B cell (primary cell): ENCODE data around the gene SYT2. TPM values are rescaled to one million over a fixed set of nuclear protein-coding genes. Genes with fewer than 3 reads are reported as not detected.

Experiments used
- ATAC-seq: fragments of 200-7000 bp; cut with Tn5 transposase; one replicate; pipeline ENCODE4 v1.10.0; 2021; ENCODE audit warnings: low read depth, mild to moderate bottlenecking, moderate number of reproducible peaks, moderate library complexity
- CTCF ChIA-PET: fragments of 350-600 bp; sonication (Branson Sonifier 250); formaldehyde crosslinking; loops from one replicate; lab custom pipeline; 2021; ENCODE audit warnings: antibody characterized with exemption, inconsistent platforms; lab: Charles Lee
- POLR2A ChIA-PET: fragments of 350-600 bp; sonication (Branson Sonifier 250); formaldehyde crosslinking; loops from one replicate; lab custom pipeline; 2021; ENCODE audit warnings: antibody characterized with exemption; lab: Charles Lee
- DNase-seq: peaks from one replicate; pipeline ENCODE4 v3.0.0; 2013
- H2AFZ ChIP-seq: 2 replicates; pipeline ENCODE4 v1.6.1; 2012; ENCODE audit warnings: mild to moderate bottlenecking, low read depth, low read length; ENCODE audit not compliant: insufficient read depth, poor library complexity, severe bottlenecking
- H3K27ac ChIP-seq, 2 donors: 1 replicate in 1 of 2; 2 replicates in 1 of 2; pipeline ENCODE4 v1.5.1; 2012 to 2013; ENCODE audit warnings: low read length in 2 of 2, mild to moderate bottlenecking in 2 of 2, moderate library complexity in 1 of 2
- H3K27me3 ChIP-seq, 4 experiments: fragments of 200-600 bp in 1 of 4; sonication (generic) in 1 of 4; replicated peaks in 1 of 4; 1 replicate in 2 of 4; 2 replicates in 2 of 4; pipeline versions ENCODE4 v1.6.1 to v1.7.0; 2013 to 2016; ENCODE audit warnings: low read length in 3 of 4, mild to moderate bottlenecking in 2 of 4, mixed read lengths in 1 of 4, moderate library complexity in 1 of 4; ENCODE audit not compliant: insufficient read depth in 4 of 4, control insufficient read depth in 3 of 4; ENCODE audit errors: control extremely low read depth in 1 of 4
- H3K36me3 ChIP-seq, 2 experiments: replicated peaks in 1 of 2; 1 replicate in 1 of 2; 2 replicates in 1 of 2; pipeline versions ENCODE4 v1.6.1 to v1.7.1; 2013; ENCODE audit warnings: low read length in 1 of 2; ENCODE audit not compliant: insufficient read depth in 2 of 2, control insufficient read depth in 1 of 2; ENCODE audit errors: control extremely low read depth in 1 of 2, extremely low read depth in 1 of 2
- H3K4me1 ChIP-seq, 2 donors: fragments of 200-600 bp in 1 of 2; sonication (generic) in 1 of 2; 1 replicate in 1 of 2; 2 replicates in 1 of 2; pipeline versions ENCODE4 v1.5.1 to v1.6.1; 2013 to 2017; ENCODE audit warnings: low read length in 2 of 2; ENCODE audit not compliant: control insufficient read depth in 2 of 2, insufficient read depth in 2 of 2
- H3K4me2 ChIP-seq: replicated peaks from 2 replicates; pipeline ENCODE3; 2012; ENCODE audit warnings: mild to moderate bottlenecking, low read depth, low read length; ENCODE audit not compliant: poor library complexity, severe bottlenecking
- H3K4me3 ChIP-seq, 5 experiments: fragments of 200-600 bp in 1 of 5; sonication (generic) in 1 of 5; 1 replicate in 3 of 5; 2 replicates in 2 of 5; pipeline versions ENCODE4 v1.5.1 to v1.7.0; 2011 to 2016; ENCODE audit warnings: low read length in 4 of 5, mild to moderate bottlenecking in 4 of 5, low read depth in 2 of 5, control low read depth in 1 of 5, moderate library complexity in 1 of 5; ENCODE audit not compliant: insufficient read depth in 1 of 5; ENCODE audit errors: control extremely low read depth in 1 of 5, extremely low read depth in 1 of 5
- H3K79me2 ChIP-seq: fragments of 200-600 bp; sonication (generic); one replicate; pipeline ENCODE4 v1.6.0; 2016; ENCODE audit warnings: low read length; ENCODE audit not compliant: control insufficient read depth, insufficient read depth
- H3K9ac ChIP-seq: fragments of 200-600 bp; sonication (generic); 2 replicates; pipeline ENCODE4 v1.6.1; 2017; ENCODE audit warnings: mild to moderate bottlenecking, low read length, moderate library complexity
- H3K9me3 ChIP-seq, 3 donors: one replicate each; pipeline versions ENCODE4 v1.6.1 to v1.7.1; 2013; ENCODE audit warnings: low read length in 2 of 3; ENCODE audit not compliant: control insufficient read depth in 2 of 3, insufficient read depth in 1 of 3; ENCODE audit errors: control extremely low read depth in 1 of 3
- H4K20me1 ChIP-seq: 2 replicates; pipeline ENCODE4 v1.6.0; 2012; ENCODE audit warnings: mild to moderate bottlenecking, low read length; ENCODE audit not compliant: insufficient read depth, control insufficient read depth, poor library complexity, severe bottlenecking
- H3K27ac Mint-ChIP-seq: one replicate; pipeline ENCODE4 v1.8.0; 2021; ENCODE audit warnings: mixed read lengths
- H3K27me3 Mint-ChIP-seq: one replicate; pipeline ENCODE4 v1.8.0; 2021; ENCODE audit warnings: mixed read lengths
- H3K4me1 Mint-ChIP-seq: one replicate; pipeline ENCODE4 v1.8.0; 2021; ENCODE audit warnings: mixed read lengths
- H3K4me3 Mint-ChIP-seq: one replicate; pipeline ENCODE4 v1.8.0; 2021; ENCODE audit warnings: mixed read lengths
- H3K9me3 Mint-ChIP-seq: one replicate; pipeline ENCODE4 v1.8.0; 2022; ENCODE audit warnings: mixed read lengths; ENCODE audit not compliant: insufficient read depth
- EZH2 ChIP-seq: IDR thresholded peaks from 2 replicates; pipeline ENCODE4 v1.6.1; 2012; ENCODE audit warnings: borderline replicate concordance, low read depth, mild to moderate bottlenecking, moderate library complexity, low read length; ENCODE audit not compliant: insufficient read depth, poor library complexity, severe bottlenecking
- WGBS: methylation state at CpG from one replicate; pipeline ENCODE4 v1.1.5; 2013; ENCODE audit warnings: missing lambda C conversion rate; ENCODE audit not compliant: insufficient coverage; 5-methylcytosine and 5-hydroxymethylcytosine counted together
- intact Hi-C: fragments of 100-400 bp; cut with micrococcal nuclease; formaldehyde crosslinking; loops from one replicate; pipeline ENCODE4 v1.10.0; 2022
- polyA plus RNA-seq: library from polyadenylated mRNA; depleted of rRNA; stranded (reverse); fragments of >200 nt; gene quantifications from 2 replicates; pipeline ENCODE4 v1.2.3, GENCODE V29; 2012
- total RNA-seq, 2 donors: library from RNA; stranded (reverse); fragments of 120-200 nt in 1 of 2; gene quantifications; 1 replicate in 1 of 2; 2 replicates in 1 of 2; pipeline versions ENCODE4 v1.2.3 to v1.2.4, GENCODE V29; 2013 to 2022
- TF ChIP-seq, protein P1 (sequence below): fragments of 200-600 bp; IDR thresholded peaks from one replicate; pipeline ENCODE4 v1.8.0; 2022; ENCODE audit warnings: antibody characterized with exemption, mild to moderate bottlenecking

Gene SYT2
- total and polyA plus RNA-seq, 2 donors (not counting 1 experiment from before 2014, with no cell fraction given), result not detected

DNA sequence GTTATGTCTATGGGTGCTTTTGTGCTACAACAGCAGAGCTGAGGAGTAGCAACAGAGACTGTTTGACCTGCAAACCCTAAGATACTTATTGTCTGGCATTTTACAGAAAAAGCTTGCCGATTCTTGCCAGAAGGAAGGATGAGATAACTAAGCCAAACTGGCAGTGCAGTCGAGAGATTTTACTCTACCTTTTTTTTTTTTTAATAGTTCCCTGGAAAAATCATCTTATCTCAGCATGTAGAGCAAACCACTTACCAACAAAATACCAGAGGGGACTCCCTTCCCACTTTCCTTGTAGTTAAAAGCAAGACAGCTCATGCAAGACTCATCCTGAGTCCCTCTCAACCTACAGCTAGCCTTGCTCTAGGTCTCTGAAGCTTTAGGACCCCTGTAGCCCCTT lies 132.9 kb downstream of the SYT2 start:
- POLR2A ChIA-PET, result no interaction called here
- ATAC-seq, result no peak

DNA sequence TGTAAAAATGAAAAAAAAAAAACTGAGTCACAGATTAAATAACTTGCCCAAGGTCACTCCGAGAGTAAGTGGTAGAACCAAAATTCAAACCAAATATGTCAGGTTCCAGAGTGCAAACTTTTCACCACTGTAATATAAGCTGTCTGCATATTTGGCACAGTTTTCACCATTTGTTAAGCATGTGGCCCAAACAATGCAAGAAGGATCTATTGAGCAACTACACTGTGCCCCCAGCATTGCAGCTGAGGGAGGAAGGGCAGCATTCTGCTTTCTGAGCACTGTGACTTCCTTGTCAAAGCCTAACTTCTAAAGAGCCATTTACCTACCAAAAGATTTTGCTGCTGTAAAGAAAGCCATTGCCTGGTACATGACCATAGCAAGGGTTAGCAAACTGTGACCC lies 133.4 kb downstream of the SYT2 start:
- Mint-ChIP-seq H3K9me3 (no peaks in the 10 kb centered on the region), H3K27me3 (no peaks in the 10 kb centered on the region), H3K27ac (no peak overlapping the region), H3K4me1 (no peaks in the 10 kb centered on the region), H3K4me3 (no peak overlapping the region)
- H3K4me3 ChIP-seq, result no peak overlapping the region
- H3K4me1 ChIP-seq, result no peaks in the 10 kb centered on the region
- no peaks in the 10 kb centered on the region for H3K27me3 ChIP-seq
- peaks cover 4 to 12% of the 10 kb centered on the region in 2 experiments for H3K36me3 ChIP-seq
- no peak for ATAC-seq
- H2AFZ ChIP-seq, result no peak overlapping the region
- WGBS, result 80% methylated on average over 1 of the region's 1 CpG
- no peak for TF ChIP-seq EZH2
- TF ChIP-seq, protein P1, sequence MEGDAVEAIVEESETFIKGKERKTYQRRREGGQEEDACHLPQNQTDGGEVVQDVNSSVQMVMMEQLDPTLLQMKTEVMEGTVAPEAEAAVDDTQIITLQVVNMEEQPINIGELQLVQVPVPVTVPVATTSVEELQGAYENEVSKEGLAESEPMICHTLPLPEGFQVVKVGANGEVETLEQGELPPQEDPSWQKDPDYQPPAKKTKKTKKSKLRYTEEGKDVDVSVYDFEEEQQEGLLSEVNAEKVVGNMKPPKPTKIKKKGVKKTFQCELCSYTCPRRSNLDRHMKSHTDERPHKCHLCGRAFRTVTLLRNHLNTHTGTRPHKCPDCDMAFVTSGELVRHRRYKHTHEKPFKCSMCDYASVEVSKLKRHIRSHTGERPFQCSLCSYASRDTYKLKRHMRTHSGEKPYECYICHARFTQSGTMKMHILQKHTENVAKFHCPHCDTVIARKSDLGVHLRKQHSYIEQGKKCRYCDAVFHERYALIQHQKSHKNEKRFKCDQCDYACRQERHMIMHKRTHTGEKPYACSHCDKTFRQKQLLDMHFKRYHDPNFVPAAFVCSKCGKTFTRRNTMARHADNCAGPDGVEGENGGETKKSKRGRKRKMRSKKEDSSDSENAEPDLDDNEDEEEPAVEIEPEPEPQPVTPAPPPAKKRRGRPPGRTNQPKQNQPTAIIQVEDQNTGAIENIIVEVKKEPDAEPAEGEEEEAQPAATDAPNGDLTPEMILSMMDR, result no peak
- no peaks in the 10 kb centered on the region for H4K20me1 ChIP-seq
- CTCF ChIA-PET, result interaction anchor here (0.9 to 1.2 kb wide), 2 partner anchors 30 to 39 kb away, joined by 3 read pairs; no protein-coding TSS in a partner anchor
- DNase-seq, result no peak
- no peak overlapping the region for H3K4me2 ChIP-seq
- intact Hi-C loops, result no loop called here
- no peak overlapping the region for H3K9ac ChIP-seq
- H3K79me2 ChIP-seq, result no peaks in the 10 kb centered on the region
- no peak overlapping the region for H3K27ac ChIP-seq
- POLR2A ChIA-PET, result no interaction called here
- no peaks in the 10 kb centered on the region for H3K9me3 ChIP-seq

More for the DNA sequence above, 132.9 kb downstream of the SYT2 start:
- Histone ChIP-seq H3K4me1 (no peaks in the 10 kb centered on the region), H3K9ac (no peak overlapping the region), H4K20me1 (no peaks in the 10 kb centered on the region), H3K9me3 (no peaks in the 10 kb centered on the region), H2AFZ (no peak overlapping the region), H3K79me2 (no peaks in the 10 kb centered on the region), H3K4me3 (no peak overlapping the region), H3K4me2 (no peak overlapping the region), H3K27ac (no peak overlapping the region), H3K27me3 (no peaks in the 10 kb centered on the region), H3K36me3 (peaks cover 7 to 12% of the 10 kb centered on the region in 2 experiments)
- no peaks in the 10 kb centered on the region for H3K9me3 Mint-ChIP-seq
- no CpG with 5 or more reads among the region's 2 CpGs for WGBS
- H3K27me3 Mint-ChIP-seq, result no peaks in the 10 kb centered on the region
- H3K4me1 Mint-ChIP-seq, result no peaks in the 10 kb centered on the region
- CTCF ChIA-PET, result interaction anchor here (1.2 kb wide), 1 partner anchor 38 kb away, joined by 3 read pairs; no protein-coding TSS in a partner anchor
- TF ChIP-seq EZH2, result no peak
- TF ChIP-seq, protein P1, result no peak
- intact Hi-C loops, result no loop called here
- no peak overlapping the region for H3K27ac Mint-ChIP-seq
- H3K4me3 Mint-ChIP-seq, result no peak overlapping the region
- DNase-seq, result no peak
